ENCODE data around the gene ARMH3. TPM values are rescaled to one million over a fixed set of nuclear protein-coding genes. Genes with fewer than 3 reads are reported as not detected.
A peak's percentile ranks its signal among the peaks of the same experiment; 100 is the strongest.

ARMH3 gene
- total and polyA plus RNA-seq, 2 experiments from 2014 or later: 8.7 to 11.1 TPM

GRCh38 chr10:101960879-101961395 is 95.0 kb downstream of the ARMH3 start:
- peaks cover 2% of the 10 kb centered on the region for H3K27me3 Mint-ChIP-seq (ENCODE audit: insufficient read depth, low read depth, poor library complexity)
- no peaks in the 10 kb centered on the region for H3K79me2 ChIP-seq (replicated peaks; ENCODE audit: insufficient read depth)
- H3K4me1 ChIP-seq (ENCODE audit: insufficient read depth): no peaks in the 10 kb centered on the region
- 0 out of 2 replicates have a peak, but pooled peaks cover 3% of the 10 kb centered on the region for H4K20me1 ChIP-seq (replicated peaks; ENCODE audit: insufficient read depth)
- H3K27me3 ChIP-seq (ENCODE audit: insufficient read depth): no peaks in the 10 kb centered on the region
- no peak overlapping the region for H2AFZ ChIP-seq
- no peak for DNase-seq (ENCODE audit: low spot score)
- H3K9me2 ChIP-seq (ENCODE audit: insufficient read depth): no peaks in the 10 kb centered on the region
- TF ChIP-seq ZNF462 (CRISPR knock-in tag; IDR thresholded peaks at IDR 0.05): no peak
- no peak for TF ChIP-seq CTCF (conservative IDR thresholded peaks at IDR 0.05; ENCODE audit: low read depth in 2 of 2)
- TF ChIP-seq ZNF331 (CRISPR knock-in tag; IDR thresholded peaks at IDR 0.05; ENCODE audit: low read depth): no peak
- TF ChIP-seq EZH2 (IDR thresholded peaks at IDR 0.05; ENCODE audit: low read depth, unreplicated experiment): no peak
- TF ChIP-seq CREB1 (CRISPR knock-in tag; IDR thresholded peaks at IDR 0.05; ENCODE audit: low read depth): no peak
- no peak for TF ChIP-seq NANOG (IDR thresholded peaks at IDR 0.05; ENCODE audit: borderline replicate concordance)
- TF ChIP-seq ZNF114 (CRISPR knock-in tag; IDR thresholded peaks at IDR 0.05): no peak
- no peak for TF ChIP-seq ETS1 (IDR thresholded peaks at IDR 0.05)
- TF ChIP-seq POLR2AphosphoS5 (IDR thresholded peaks at IDR 0.05; ENCODE audit: low read depth): no peak
- TF ChIP-seq STAT1 (IDR thresholded peaks at IDR 0.05; ENCODE audit: unreplicated experiment): no peak
- H3K4me1 Mint-ChIP-seq: no peaks in the 10 kb centered on the region; the same call in 2 of the 3 replicates
- peak; percentile 27; the same call in 1 of the 3 replicates for ATAC-seq
- no peaks in the 10 kb centered on the region for H3K36me3 ChIP-seq (ENCODE audit: insufficient read depth)
- no peak overlapping the region for H3K27ac ChIP-seq (ENCODE audit: low read depth)
- H3K9me3 Mint-ChIP-seq: no peaks in the 10 kb centered on the region
- H3K4me3 ChIP-seq: no peak overlapping the region
- H3K27ac Mint-ChIP-seq: no peak overlapping the region
- H3K4me3 Mint-ChIP-seq: no peak overlapping the region
- H3K4me2 ChIP-seq: no peak overlapping the region
- peaks cover 7% of the 10 kb centered on the region; the same call in 2 of the 3 replicates for H3K36me3 Mint-ChIP-seq (ENCODE audit: low read depth)
- H3F3A ChIP-seq (replicated peaks; ENCODE audit: low read depth): no peaks in the 10 kb centered on the region
